Karpas-422 (cell line): ENCODE data around the gene PARVB. TPM values are rescaled to one million over a fixed set of nuclear protein-coding genes. Genes with fewer than 3 reads are reported as not detected.

Source experiments
- DNase-seq: peaks from one replicate; pipeline ENCODE4 v3.0.0-alpha.2; 2015
- H2AFZ ChIP-seq: fragments of 200-600 bp; sonication (generic); 2 replicates; pipeline ENCODE4 v1.6.1; 2014; ENCODE audit warnings: antibody characterized with exemption, low read length, mixed read lengths
- H3K27ac ChIP-seq: fragments of 200-600 bp; sonication (generic); 2 replicates; pipeline ENCODE4 v1.5.1; 2014; ENCODE audit warnings: mild to moderate bottlenecking, low read length, moderate library complexity
- H3K27me3 ChIP-seq: fragments of 200-600 bp; sonication (generic); 2 replicates; pipeline ENCODE4 v1.6.1; 2014; ENCODE audit warnings: low read length, mixed read lengths
- H3K36me3 ChIP-seq: fragments of 200-600 bp; sonication (generic); 2 replicates; pipeline ENCODE4 v1.6.1; 2014; ENCODE audit warnings: low read length, mixed read lengths; ENCODE audit not compliant: insufficient read depth
- H3K4me1 ChIP-seq: fragments of 200-600 bp; sonication (generic); 2 replicates; pipeline ENCODE4 v1.6.1; 2014; ENCODE audit warnings: mild to moderate bottlenecking, low read length, mixed read lengths
- H3K4me2 ChIP-seq: fragments of 200-600 bp; sonication (generic); 2 replicates; pipeline ENCODE4 v1.6.1; 2014; ENCODE audit warnings: low read length, low read depth, mild to moderate bottlenecking; ENCODE audit not compliant: poor library complexity, severe bottlenecking
- H3K4me3 ChIP-seq: fragments of 200-600 bp; sonication (generic); 2 replicates; pipeline ENCODE4 v1.5.1; 2014; ENCODE audit warnings: mild to moderate bottlenecking, antibody characterized with exemption, low read length, mixed read lengths
- H3K79me2 ChIP-seq: fragments of 200-600 bp; sonication (generic); 2 replicates; pipeline ENCODE4 v1.6.1; 2014; ENCODE audit warnings: mild to moderate bottlenecking, low read length, mixed read lengths
- H3K9ac ChIP-seq: fragments of 200-600 bp; sonication (generic); 2 replicates; pipeline ENCODE4 v1.6.0; 2014; ENCODE audit warnings: low read length
- H3K9me2 ChIP-seq: fragments of 200-600 bp; sonication (generic), shearing (Covaris generic); replicated peaks from 2 replicates; pipeline ENCODE4 v1.6.0; 2014; ENCODE audit warnings: mild to moderate bottlenecking, low read length, moderate library complexity; ENCODE audit not compliant: insufficient read depth
- H3K9me3 ChIP-seq: fragments of 300-700, 200-600 bp; sonication (generic); 2 replicates; pipeline ENCODE4 v1.6.1; 2014; ENCODE audit warnings: low read length, mixed read lengths
- H4K20me1 ChIP-seq: fragments of 200-600 bp; sonication (generic); 2 replicates; pipeline ENCODE4 v1.6.1; 2014; ENCODE audit warnings: mild to moderate bottlenecking, antibody characterized with exemption, low read length, low read depth; ENCODE audit not compliant: insufficient read depth
- total RNA-seq: library from RNA; depleted of rRNA; stranded (reverse); fragments of >200 nt; shearing (Covaris generic); gene quantifications from 2 replicates; pipeline ENCODE4 v1.2.3, GENCODE V29; 2014; ENCODE audit warnings: low replicate concordance

PARVB gene
- total RNA-seq, 1 experiment from 2014 or later: 24.9 TPM

- Histone ChIP-seq H3K9me2 (no peaks in the 10 kb centered on the region), H4K20me1 (no peaks in the 10 kb centered on the region; the same call in 1 of the 2 replicates), H3K4me3 (no peak overlapping the region), H3K27ac (no peak overlapping the region), H3K4me1 (no peaks in the 10 kb centered on the region), H3K27me3 (no peaks in the 10 kb centered on the region), H3K9ac (no peak overlapping the region), H3K79me2 (no peaks in the 10 kb centered on the region), H3K4me2 (no peak overlapping the region), H3K36me3 (no peaks in the 10 kb centered on the region), H2AFZ (no peak overlapping the region), H3K9me3 (no peaks in the 10 kb centered on the region)
- DNase-seq: no peak
Observed at GRCh38 chr22:44098966-44099530, 74.9 kb downstream of the PARVB start.

- H3K9me2 ChIP-seq: no peaks in the 10 kb centered on the region
- H3K4me2 ChIP-seq: no peak overlapping the region
- H3K9ac ChIP-seq: no peak overlapping the region
- H3K4me3 ChIP-seq: no peak overlapping the region
- H2AFZ ChIP-seq: no peak overlapping the region
- H3K79me2 ChIP-seq: no peaks in the 10 kb centered on the region
- H3K27ac ChIP-seq: no peak overlapping the region
- H4K20me1 ChIP-seq: no peaks in the 10 kb centered on the region; the same call in 1 of the 2 replicates
- H3K27me3 ChIP-seq: no peaks in the 10 kb centered on the region
- H3K36me3 ChIP-seq: no peaks in the 10 kb centered on the region
- DNase-seq: no peak
- H3K4me1 ChIP-seq: no peaks in the 10 kb centered on the region
- no peaks in the 10 kb centered on the region for H3K9me3 ChIP-seq
Observed at GRCh38 chr22:44099696-44100095, 75.6 kb downstream of the PARVB start.

GRCh38 chr22:44100411-44100810, 76.3 kb downstream of the PARVB start:
- Histone ChIP-seq H2AFZ (no peak overlapping the region), H3K79me2 (no peaks in the 10 kb centered on the region), H3K27ac (no peak overlapping the region), H3K4me2 (no peak overlapping the region), H3K9ac (no peak overlapping the region), H4K20me1 (no peaks in the 10 kb centered on the region; the same call in 1 of the 2 replicates), H3K4me1 (no peaks in the 10 kb centered on the region), H3K36me3 (no peaks in the 10 kb centered on the region), H3K4me3 (no peak overlapping the region), H3K9me2 (no peaks in the 10 kb centered on the region), H3K27me3 (no peaks in the 10 kb centered on the region), H3K9me3 (no peaks in the 10 kb centered on the region)
- no peak for DNase-seq

GRCh38 chr22:44102121-44102520, 78.0 kb downstream of the PARVB start:
- Histone ChIP-seq H3K4me2 (no peak overlapping the region), H3K4me3 (no peak overlapping the region), H3K4me1 (no peaks in the 10 kb centered on the region), H3K79me2 (no peaks in the 10 kb centered on the region), H3K9ac (no peak overlapping the region), H3K27me3 (no peaks in the 10 kb centered on the region), H3K9me3 (no peaks in the 10 kb centered on the region), H3K9me2 (no peaks in the 10 kb centered on the region), H2AFZ (no peak overlapping the region), H4K20me1 (peaks cover under 1% of the 10 kb centered on the region; the same call in 1 of the 2 replicates), H3K27ac (no peak overlapping the region), H3K36me3 (no peaks in the 10 kb centered on the region)
- no peak for DNase-seq

GRCh38 chr22:44102856-44103255, 78.8 kb downstream of the PARVB start:
- no peaks in the 10 kb centered on the region for H3K4me1 ChIP-seq
- H3K9me2 ChIP-seq: no peaks in the 10 kb centered on the region
- H4K20me1 ChIP-seq: peaks cover 4% of the 10 kb centered on the region; the same call in 1 of the 2 replicates
- no peak overlapping the region for H2AFZ ChIP-seq
- no peak for DNase-seq
- H3K79me2 ChIP-seq: no peaks in the 10 kb centered on the region
- H3K9ac ChIP-seq: no peak overlapping the region
- no peaks in the 10 kb centered on the region for H3K27me3 ChIP-seq
- H3K9me3 ChIP-seq: no peaks in the 10 kb centered on the region
- no peaks in the 10 kb centered on the region for H3K36me3 ChIP-seq
- H3K4me2 ChIP-seq: no peak overlapping the region
- H3K4me3 ChIP-seq: no peak overlapping the region
- H3K27ac ChIP-seq: no peak overlapping the region

- no peaks in the 10 kb centered on the region for H3K9me3 ChIP-seq
- no peak overlapping the region for H3K4me3 ChIP-seq
- no peaks in the 10 kb centered on the region for H3K27me3 ChIP-seq
- no peak overlapping the region for H3K27ac ChIP-seq
- H3K9ac ChIP-seq: no peak overlapping the region
- DNase-seq: no peak
- H3K4me2 ChIP-seq: no peak overlapping the region
- no peaks in the 10 kb centered on the region for H3K36me3 ChIP-seq
- no peaks in the 10 kb centered on the region for H3K79me2 ChIP-seq
- no peaks in the 10 kb centered on the region for H3K4me1 ChIP-seq
- H3K9me2 ChIP-seq: no peaks in the 10 kb centered on the region
- H2AFZ ChIP-seq: no peak overlapping the region
- 0 out of 2 replicates have a peak, but pooled peaks cover 4% of the 10 kb centered on the region for H4K20me1 ChIP-seq
Observed at GRCh38 chr22:44103735-44104480, 79.8 kb downstream of the PARVB start.

- no peaks in the 10 kb centered on the region for H3K27me3 ChIP-seq
- no peak overlapping the region for H2AFZ ChIP-seq
- no peak for DNase-seq
- no peaks in the 10 kb centered on the region for H3K4me1 ChIP-seq
- no peak overlapping the region for H3K9ac ChIP-seq
- no peaks in the 10 kb centered on the region for H3K79me2 ChIP-seq
- no peak overlapping the region for H3K27ac ChIP-seq
- H3K9me3 ChIP-seq: no peaks in the 10 kb centered on the region
- H3K4me3 ChIP-seq: no peak overlapping the region
- H4K20me1 ChIP-seq: 0 out of 2 replicates have a peak, but pooled peaks cover 4% of the 10 kb centered on the region
- H3K4me2 ChIP-seq: no peak overlapping the region
- H3K9me2 ChIP-seq: no peaks in the 10 kb centered on the region
- H3K36me3 ChIP-seq: no peaks in the 10 kb centered on the region
Observed at GRCh38 chr22:44107340-44107739, 83.2 kb downstream of the PARVB start.

GRCh38 chr22:44108076-44108475, 84.0 kb downstream of the PARVB start:
- Histone ChIP-seq H3K4me2 (no peak overlapping the region), H3K4me1 (no peaks in the 10 kb centered on the region), H3K9me2 (no peaks in the 10 kb centered on the region), H3K9ac (no peak overlapping the region), H4K20me1 (0 out of 2 replicates have a peak, but pooled peaks cover 4% of the 10 kb centered on the region), H2AFZ (no peak overlapping the region), H3K27me3 (no peaks in the 10 kb centered on the region), H3K79me2 (no peaks in the 10 kb centered on the region), H3K9me3 (no peaks in the 10 kb centered on the region), H3K36me3 (no peaks in the 10 kb centered on the region), H3K4me3 (no peak overlapping the region), H3K27ac (no peak overlapping the region)
- no peak for DNase-seq
